Fibroblast of skin of right quadriceps (primary cell): ENCODE measurements around the gene KCNJ3.
A peak's percentile ranks its signal among the peaks of the same experiment; 100 is the strongest.

ENCODE experiments used
- DNase-seq: peaks from one replicate; pipeline ENCODE4 v3.0.0-alpha.2; 2013

The KCNJ3 gene, protein sequence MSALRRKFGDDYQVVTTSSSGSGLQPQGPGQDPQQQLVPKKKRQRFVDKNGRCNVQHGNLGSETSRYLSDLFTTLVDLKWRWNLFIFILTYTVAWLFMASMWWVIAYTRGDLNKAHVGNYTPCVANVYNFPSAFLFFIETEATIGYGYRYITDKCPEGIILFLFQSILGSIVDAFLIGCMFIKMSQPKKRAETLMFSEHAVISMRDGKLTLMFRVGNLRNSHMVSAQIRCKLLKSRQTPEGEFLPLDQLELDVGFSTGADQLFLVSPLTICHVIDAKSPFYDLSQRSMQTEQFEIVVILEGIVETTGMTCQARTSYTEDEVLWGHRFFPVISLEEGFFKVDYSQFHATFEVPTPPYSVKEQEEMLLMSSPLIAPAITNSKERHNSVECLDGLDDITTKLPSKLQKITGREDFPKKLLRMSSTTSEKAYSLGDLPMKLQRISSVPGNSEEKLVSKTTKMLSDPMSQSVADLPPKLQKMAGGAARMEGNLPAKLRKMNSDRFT

DNA sequence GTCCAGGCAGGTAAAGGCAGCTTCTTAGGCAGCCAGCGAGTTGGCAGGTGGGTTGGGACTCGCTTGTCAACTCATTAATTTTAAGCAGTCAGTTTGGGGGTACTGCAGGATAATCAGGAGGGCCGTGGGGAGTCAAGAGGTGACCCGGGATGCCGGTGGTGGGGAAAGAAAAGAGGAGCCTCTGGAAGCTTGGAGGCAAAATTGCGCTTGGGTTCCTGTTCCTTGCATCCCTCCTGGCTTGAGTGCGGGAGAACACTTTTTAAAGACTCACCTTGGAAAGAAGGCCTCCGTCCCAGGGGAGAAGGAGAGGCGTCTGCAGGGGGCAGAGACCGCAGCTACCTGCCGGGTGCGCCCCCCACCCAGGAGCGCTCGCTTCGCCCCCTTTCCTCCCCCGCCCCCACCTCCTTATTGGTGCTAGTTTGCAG, at the start of gene KCNJ3:
TSS of gene KCNJ3 (plus strand) at position 400 of the 425 bp plus-strand sequence. CDS start 81 bp downstream, outside the sequence.
- DNase-seq: no peak

DNA sequence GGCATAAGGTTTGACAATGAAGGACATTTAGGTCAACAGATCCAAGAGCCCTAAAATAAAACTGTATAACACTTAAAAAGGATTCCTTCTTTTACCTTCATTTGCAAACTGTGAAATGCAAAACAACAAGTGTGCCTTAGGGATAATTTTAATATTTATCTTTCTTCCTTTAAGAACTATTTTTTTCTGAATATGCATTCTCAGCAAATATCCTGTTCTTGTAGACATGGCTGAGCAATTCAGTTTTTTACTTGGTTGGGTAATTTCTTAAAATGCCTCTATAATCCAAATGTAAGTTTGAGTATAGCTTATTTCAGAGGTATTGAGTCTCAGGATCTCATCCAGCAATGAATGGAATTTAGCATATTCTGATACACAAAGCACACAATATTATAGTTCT, 43.0 kb upstream of the KCNJ3 start:
- no peak for DNase-seq

DNA sequence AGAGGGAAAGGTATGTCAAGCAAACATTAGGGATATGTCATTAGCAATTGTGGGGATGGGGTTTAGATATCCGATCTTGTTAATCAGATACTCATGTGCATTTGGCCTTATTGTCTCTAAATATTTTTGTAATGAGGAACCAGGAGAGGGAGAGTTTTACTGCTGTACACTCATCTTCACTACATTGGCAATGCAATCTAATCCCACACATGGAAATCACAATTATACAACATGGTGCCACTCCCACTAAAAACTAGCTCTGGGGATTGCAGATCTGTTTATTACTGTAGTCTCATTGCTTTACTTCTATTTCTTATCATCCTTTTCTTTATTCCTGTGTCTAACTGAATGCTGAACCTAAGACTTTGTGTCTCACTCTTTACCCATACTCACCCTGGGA, 39.6 kb upstream of the KCNJ3 start:
- DNase-seq: no peak

DNA sequence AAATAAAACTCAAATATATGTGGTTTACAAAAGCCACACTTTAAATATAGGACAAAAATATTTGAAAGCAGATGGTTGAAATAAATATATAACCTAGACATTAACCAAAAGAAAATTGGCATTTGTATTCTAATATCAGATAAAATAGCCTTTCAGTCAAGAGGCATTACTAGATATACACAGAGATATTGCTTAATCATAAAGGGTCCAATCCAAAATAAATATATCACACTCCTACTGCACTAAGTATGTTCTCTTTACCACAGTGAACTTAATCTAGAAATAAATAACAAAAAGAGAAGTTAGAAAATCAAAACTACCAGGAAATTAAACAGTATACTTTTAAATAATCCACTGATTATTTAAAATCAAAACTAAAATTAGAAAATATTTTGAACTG, 34.2 kb upstream of the KCNJ3 start:
- no peak for DNase-seq

DNA sequence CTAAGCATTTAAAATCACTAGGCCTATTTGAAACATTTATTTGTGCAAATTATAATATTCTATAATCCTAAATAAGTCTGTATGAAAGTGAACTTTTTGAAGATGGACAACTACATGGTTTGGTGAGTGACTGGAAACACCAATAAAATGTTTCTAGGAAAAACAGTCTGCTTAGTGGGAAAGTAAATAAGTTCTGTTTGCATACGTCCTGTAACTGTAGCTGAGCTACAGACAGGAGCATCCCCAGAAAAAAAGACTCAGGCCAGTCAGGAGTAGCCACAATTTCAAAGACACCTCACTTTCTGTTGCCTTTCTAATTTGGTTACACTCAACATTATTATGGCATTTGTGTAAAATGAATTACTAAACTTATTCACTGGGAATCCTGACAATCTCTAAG, 28.4 kb upstream of the KCNJ3 start:
- no peak for DNase-seq

DNA sequence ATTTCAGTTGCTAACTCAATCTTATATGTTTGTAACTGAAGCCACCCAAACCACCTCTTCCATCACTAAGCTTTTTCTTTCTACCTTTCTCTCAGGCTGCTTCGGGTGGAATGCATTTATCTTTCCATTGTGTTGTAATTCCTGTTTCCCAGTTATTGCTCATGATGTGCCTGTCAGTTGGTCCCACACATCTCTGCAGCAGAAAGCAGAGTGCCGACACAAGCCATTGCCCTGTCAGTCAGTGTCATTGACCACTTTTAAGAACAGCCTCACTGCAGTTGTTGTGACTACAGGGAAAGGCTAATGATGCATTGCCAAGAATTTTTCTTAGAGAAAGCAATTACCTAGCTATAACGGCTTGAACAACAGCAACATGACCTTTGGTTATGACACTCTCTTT, 24.8 kb upstream of the KCNJ3 start:
- no peak for DNase-seq

DNA sequence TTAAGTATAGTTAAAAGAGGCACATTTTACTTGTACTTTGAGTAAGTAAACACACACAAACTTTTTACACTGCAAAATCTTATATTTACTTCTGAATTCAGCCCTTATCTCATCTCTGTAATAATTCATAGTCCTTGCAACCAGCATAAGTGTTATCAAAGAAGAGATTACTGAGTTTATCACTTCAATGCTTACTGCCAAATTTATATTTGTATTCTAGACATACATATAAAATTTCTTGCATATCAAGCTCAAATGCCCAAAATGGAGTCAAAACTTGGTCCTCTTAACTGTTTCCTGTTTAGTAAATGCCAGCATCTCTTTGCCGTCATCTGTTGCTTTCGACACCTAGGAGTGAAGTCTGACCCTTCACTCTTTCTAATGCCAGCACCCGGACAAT, 21.1 kb upstream of the KCNJ3 start:
- DNase-seq: no peak

DNA sequence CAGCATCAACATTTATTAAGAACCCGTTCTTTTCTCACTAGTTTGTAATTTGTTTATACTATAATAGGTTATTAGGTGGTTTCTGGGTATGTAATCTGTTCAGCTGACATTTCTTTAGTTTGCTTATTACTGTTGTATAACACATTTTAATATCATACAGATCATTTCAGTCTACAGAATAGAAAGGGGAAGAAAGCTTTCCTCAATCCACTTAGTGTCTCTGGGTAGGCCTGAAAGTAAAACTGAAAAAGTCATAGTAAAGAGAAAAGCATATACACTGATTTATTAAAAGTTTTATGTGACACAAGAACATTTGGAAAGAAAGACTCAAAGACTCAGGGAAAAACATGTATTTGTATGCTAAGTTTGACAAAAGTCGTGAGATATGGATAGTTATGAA, 16.8 kb upstream of the KCNJ3 start:
- no peak for DNase-seq

DNA sequence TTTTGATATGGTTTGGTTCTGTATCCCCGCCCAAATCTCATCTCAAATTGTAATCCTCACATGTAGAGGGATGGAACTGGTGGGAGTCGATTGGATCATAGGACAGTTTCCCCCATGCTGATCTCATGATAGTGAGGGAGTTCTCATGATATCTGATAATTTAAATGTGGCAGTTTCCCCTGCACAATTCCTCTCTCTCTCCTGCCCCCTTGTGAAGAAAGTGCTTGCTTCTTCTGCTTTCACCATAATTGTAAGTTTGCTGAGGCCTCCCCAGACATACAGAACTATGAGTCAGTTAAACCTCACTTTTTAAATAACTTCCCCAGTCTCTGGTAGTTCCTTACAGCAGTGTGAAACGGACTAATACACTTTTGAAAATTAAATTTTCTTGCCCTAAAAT, 12.3 kb upstream of the KCNJ3 start:
- no peak for DNase-seq

DNA sequence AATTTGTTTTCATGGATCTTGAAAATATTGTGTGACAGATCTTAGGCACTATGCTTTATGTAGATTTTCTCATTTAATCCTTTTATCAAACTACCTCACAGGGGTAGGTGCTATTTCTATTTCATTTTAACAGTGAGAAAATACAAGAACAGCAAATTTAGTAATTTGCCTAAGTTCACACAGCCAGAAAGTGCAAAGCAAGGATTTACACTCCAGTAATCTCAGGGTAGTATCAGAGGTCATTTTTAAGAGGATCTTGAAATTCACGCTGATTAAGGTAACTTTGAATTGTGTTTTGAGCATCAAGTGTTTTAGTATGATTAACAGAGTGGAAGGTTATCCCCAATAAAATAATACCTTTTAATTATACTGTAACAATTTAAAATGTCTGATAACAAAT, 10.1 kb upstream of the KCNJ3 start:
- DNase-seq: no peak

DNA sequence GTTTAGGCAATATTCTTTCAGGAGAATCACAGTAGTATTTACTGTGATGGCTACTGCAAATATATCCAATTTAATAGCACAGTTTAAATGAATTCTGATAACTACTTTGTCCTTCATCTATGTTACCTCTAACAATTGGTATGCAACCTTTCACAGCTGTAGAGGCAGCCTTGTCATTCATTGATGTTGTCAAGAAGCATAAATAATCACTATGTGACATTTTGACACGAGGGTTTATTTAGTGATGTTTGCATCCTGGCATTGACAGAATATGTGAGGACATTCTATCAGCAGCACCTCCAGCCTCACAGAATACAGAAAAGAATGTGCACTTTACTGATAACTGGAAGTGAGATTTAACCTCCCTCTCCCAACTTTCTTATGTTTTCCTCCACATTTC, 9.3 kb upstream of the KCNJ3 start:
- no peak for DNase-seq

DNA sequence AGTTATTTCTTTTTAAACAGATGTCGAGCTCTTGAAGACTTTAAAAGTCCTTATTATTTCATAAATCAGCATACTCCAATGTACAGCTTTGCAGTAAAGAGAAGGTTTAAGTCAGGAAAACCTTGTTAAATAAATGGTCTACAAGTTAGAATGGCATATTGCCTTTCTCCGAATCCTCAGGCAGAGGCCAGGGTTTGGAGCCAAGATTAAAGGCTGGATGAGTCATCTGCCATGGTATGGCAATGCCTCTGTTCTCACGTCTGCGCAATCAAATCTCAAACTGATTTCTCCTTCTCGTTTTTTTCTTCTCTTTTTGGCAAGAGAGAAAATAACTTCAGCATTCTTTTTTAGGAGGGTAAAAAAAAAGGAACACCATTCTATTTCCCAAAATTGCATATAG, 5.6 kb upstream of the KCNJ3 start:
- peak; percentile 15 for DNase-seq

DNA sequence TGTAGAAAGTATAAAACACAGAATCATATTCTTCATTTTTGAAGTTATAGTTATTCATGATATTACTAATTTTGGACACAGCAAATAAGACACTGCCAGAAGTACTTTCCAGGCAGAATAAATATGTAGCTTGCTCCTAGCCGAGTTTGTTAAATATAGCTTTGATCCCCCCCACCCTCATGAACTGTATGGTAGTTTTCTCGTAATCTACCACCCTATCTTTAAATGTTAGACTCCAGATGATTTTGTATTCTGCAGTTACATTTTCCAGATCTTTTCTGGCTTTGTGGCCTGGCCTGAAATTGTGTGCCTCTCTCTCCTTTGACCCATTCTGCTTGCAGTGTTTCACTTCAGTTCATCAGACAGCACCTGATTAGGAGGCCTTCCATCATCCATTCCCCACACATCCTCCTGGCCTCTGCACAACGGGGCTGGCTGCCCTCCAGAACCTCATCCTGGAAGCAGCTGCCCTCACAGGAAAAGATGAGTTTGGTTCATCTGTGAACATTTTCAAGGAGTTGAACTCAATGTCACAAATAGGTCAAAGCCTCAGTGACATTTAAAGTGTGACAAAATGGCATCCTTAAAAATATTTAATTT, 4.7 kb upstream of the KCNJ3 start:
- no peak for DNase-seq

DNA sequence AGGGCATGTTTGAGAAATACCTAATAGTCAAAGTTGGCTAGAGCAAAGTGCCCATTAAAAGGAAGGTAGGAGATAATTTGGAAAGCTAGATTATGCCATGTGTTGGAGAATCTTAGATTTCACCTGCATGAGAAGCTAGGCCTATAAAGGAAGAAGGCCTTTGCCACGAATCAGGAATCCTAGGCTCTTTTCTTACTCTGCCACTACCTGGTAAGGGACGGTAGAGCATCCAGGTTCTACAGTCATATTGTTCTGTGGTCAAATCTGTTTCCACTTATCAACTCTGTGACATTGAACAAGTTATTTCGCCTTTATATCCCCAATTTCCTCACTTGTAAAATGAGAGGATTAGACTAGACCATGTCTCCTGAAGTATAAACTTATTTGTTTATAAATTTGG, 3.6 kb upstream of the KCNJ3 start:
- DNase-seq: no peak

DNA sequence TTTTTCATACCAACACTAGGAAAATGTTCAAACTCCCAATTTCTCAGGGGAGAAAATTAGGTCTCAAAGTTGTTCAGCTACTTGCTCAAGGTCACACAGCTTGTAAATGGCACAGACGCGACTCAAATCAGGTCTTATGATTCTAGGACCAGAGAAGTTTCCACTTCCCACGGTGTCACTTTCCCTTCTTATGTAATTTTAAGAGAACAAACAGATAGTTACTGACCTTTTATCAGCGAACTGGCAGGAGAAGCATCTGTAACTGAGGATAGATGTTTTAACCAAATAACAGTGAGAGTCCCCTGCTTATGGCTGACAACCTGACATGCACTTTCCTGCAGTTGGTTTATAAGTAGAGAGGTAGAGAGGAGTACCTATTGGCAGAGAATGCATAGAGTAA, 2.1 kb upstream of the KCNJ3 start:
- no peak for DNase-seq

DNA sequence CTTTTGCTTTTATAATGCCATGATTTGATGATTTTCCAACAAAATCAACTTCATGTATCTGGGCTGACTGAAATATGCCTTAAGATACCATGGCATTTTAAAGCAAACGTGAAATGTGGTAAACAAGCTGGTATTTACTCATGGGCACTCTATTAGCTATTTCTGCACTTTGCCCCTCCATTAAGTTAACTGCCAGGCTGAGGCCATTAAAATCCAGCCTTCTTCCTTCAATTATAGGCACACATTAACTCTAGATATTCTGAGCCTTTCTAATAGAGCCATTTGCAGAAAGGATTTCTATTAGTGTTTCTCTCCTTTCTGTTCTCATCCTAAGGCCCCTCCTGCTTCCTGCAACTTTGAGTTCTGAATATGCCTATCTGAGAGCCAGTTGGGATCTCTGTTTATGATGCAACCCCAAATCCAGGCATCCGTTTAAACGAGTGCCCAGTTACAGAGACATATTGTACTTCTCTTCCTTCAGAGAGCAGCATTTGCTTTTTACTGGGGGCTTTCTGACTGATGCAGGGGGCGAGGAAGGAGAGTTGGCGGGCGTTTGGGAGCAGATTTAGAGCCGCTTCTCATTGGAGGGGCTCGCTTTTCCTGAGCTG, 1.6 kb upstream of the KCNJ3 start:
- DNase-seq: no peak

DNA sequence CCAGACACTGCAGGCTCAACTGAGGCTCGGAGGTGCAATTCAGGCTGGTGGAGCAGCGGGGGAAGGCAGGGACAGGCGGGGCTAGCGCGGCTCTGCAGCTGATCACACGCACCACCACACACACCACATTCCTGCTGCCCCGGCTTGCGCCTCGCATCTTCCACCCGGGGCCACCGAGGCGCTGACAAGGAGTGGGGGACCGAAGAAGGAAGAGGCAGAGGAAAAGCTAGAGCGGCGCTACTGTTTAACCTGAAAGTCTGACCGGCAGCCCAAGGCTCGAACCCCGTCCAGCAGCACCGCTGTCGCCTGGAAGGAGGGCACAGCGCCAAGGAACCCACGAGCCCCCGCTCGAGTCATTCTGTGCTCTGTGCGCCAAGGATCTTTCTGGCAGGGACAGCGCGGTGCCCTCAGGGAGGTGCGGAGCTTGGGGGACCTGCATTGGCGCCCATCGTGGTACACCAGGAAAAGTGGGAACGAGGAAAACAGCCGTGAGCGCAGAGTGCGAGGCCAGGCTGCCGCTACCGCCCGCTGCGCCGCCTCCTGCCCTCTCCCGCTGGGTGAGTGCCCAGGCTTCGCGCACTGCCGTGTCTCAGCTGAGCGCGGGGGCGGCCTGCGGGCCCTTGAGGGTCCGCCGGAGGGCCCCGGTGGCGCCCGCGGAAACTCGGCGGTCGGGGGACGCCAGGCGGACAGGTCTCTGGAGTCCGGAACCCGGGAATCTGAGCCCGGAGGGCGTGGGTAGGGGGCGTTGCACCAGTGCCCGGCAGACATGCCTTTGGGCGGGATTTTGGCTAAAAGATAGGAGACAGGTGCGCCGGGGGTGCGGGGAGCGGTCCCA, 860 bp upstream of the KCNJ3 start:
- DNase-seq: peak; percentile 6

DNA sequence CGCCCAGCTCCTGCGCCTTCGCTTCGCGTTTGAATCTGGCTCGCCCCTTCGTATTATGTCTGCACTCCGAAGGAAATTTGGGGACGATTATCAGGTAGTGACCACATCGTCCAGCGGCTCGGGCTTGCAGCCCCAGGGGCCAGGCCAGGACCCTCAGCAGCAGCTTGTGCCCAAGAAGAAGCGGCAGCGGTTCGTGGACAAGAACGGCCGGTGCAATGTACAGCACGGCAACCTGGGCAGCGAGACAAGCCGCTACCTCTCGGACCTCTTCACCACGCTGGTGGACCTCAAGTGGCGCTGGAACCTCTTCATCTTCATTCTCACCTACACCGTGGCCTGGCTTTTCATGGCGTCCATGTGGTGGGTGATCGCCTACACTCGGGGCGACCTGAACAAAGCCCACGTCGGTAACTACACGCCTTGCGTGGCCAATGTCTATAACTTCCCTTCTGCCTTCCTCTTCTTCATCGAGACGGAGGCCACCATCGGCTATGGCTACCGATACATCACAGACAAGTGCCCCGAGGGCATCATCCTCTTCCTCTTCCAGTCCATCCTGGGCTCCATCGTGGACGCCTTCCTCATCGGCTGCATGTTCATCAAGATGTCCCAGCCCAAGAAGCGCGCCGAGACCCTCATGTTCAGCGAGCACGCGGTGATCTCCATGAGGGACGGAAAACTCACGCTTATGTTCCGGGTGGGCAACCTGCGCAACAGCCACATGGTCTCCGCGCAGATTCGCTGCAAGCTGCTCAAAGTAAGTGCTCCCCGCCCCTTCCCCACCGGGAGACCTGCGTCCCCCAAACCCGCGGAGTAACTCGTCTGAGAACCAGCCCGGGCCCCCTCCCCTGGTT, 453 bp downstream of the KCNJ3 start:
- no peak for DNase-seq

DNA sequence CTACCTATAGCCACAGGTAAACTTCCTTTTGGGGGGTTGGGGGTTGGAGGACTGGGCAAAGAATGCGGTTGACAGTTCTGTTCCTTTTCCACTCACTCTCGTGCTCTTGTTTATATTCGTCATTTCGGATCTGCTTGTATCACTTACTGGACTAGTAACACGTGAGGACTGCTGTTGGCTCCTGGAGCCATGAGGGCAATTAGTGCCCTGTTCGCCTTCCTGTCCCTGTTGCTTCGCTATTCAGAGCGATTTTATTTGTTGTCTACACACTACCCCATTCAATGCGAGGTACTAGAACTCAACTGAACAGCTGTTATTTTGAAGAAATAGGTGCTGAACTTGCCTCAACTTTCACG, 1.1 kb downstream of the KCNJ3 start:
- DNase-seq: no peak

DNA sequence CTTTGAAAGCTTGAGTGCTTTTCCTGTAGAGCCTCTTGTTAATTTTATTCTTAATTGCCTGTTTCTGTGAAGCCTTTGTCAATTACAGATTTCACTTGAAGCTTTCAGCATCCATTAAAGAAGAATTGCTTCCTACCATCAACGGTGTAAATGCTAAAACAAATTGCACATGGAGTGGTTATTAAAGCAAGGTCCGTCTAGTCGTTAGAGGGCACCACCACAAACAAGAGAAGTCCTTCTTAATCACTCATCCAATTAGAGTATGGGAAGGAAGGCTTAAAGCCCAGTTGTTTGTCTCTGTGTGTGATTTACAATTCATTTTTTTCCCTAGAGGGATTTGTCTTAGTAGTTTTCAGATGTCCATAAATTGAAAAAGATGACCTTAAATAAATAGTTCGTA, 1.6 kb downstream of the KCNJ3 start:
- no peak for DNase-seq

DNA sequence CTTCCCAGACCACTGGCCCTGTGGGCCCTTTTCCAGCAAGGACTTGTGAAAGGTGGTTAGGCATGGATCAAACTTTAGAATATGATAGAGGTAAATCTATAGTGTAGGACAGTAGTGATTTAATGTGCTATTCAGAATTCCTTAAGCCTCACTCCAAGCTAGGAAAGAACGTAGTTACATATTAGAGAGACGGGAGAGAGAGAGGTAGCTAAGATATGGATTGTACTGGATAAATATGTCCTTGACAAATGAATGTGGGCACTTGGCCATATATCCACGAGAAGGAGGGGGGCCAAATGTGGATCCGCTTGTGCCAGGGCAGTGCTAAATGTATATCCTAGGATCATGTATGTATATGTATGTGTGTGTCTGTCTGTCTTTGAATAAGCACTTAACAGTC, 6.5 kb downstream of the KCNJ3 start:
- DNase-seq: no peak

DNA sequence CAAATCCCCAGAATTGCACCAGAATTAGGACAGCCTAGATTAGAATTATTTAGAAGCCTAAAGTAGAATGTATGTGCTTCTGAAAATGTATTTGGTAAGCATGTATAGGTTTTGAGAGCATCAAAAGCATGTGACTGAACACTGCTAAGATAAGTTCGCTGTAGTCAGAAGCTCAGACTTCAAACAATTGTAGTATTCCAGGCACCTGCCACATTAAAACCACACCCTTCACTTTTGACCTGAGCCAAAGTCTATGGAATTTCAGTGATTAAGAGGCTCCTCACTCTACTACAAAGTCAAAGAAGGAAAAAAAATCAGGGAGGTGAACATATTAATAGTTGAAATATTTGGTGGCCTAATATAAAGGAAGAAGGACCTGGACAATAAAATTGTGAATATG, 8.2 kb downstream of the KCNJ3 start:
- no peak for DNase-seq
